ENCODE measurements around the gene TMEM259.
"Not testable (repeated sequence)": the region's sequence is repeated elsewhere in the genome, so short reads cannot be mapped to it uniquely, and the experiment has no call there.

Gene TMEM259

DNA sequence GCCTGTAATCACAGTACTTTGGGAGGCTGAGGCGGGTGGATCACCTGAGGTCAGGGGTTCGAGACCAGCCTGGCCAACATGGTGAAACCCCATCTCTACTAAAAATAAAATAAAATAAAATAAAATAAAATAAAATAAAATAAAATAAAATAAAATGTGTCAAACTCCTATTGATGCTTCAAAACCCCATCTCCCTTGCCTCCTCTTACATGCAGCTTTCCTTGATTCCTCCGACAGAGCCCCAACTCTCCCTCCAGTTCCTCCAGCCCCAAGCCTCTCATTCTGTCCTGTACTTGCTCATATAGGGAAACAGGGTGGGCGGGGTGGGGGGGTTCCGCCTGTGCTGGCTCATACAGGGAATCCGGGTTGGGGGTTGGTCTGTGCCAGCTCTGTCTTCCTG lies 4.2 kb upstream of the TMEM259 start:
- not testable (repeated sequence) for H3K18ac ChIP-seq (ENCODE audit: low read depth in 1 of 2, low read length in 2 of 2); H3K9ac ChIP-seq (ENCODE audit: low read length); H2BK15ac ChIP-seq (ENCODE audit: low read depth, poor library complexity, severe bottlenecking); DNase-seq; H3K4ac ChIP-seq (ENCODE audit: low read depth in 1 of 2, low read length in 2 of 2); H2AK5ac ChIP-seq (ENCODE audit: low read length, severe bottlenecking); H2BK5ac ChIP-seq (ENCODE audit: low read depth, low read length, poor library complexity, severe bottlenecking); H4K91ac ChIP-seq (ENCODE audit: low read length); H3K9me3 ChIP-seq (ENCODE audit: control insufficient read depth, low read length); H3K23ac ChIP-seq (ENCODE audit: low read length in 2 of 2); H3K4me3 ChIP-seq (ENCODE audit: insufficient read depth in 1 of 2, low read depth in 1 of 2, low read length in 2 of 2); H3K79me1 ChIP-seq (replicated peaks; ENCODE audit: low read length, poor library complexity, severe bottlenecking); H3K4me2 ChIP-seq (ENCODE audit: low read length, poor library complexity, severe bottlenecking); H2BK12ac ChIP-seq (ENCODE audit: low read length in 2 of 2); H3K14ac ChIP-seq (ENCODE audit: low read length in 2 of 2); H3K27me3 ChIP-seq (ENCODE audit: control insufficient read depth in 1 of 2, insufficient read depth in 1 of 2, low read length in 2 of 2); H2AFZ ChIP-seq (ENCODE audit: low read depth, low read length); H4K8ac ChIP-seq (ENCODE audit: low read length)
- Histone ChIP-seq H3K4me1 (ENCODE audit: control insufficient read depth, insufficient read depth, low read depth, low read length) (peaks cover 14% of the 10 kb centered on the region), H3K36me3 (ENCODE audit: control insufficient read depth in 1 of 2, insufficient read depth in 2 of 2, low read depth in 1 of 2, low read length in 2 of 2) (peaks cover 4 to 13% of the 10 kb centered on the region in 2 experiments), H3K27ac (ENCODE audit: low read length, poor library complexity, severe bottlenecking) (peak overlapping the region; percentile 100), H2BK120ac (ENCODE audit: low read depth, low read length) (peak overlapping the region; percentile 15)
- 88% methylated on average over 4 of the region's 6 CpGs for WGBS

GRCh38 chr19:1023883-1024188 lies 2.9 kb upstream of the TMEM259 start:
- H4K8ac ChIP-seq (ENCODE audit: low read length); H3K18ac ChIP-seq (ENCODE audit: low read depth in 1 of 2, low read length in 2 of 2); DNase-seq; H2BK5ac ChIP-seq (ENCODE audit: low read depth, low read length, poor library complexity, severe bottlenecking); H3K4me2 ChIP-seq (ENCODE audit: low read length, poor library complexity, severe bottlenecking); H4K91ac ChIP-seq (ENCODE audit: low read length); H2AFZ ChIP-seq (ENCODE audit: low read depth, low read length); H2BK120ac ChIP-seq (ENCODE audit: low read depth, low read length); H3K27me3 ChIP-seq (ENCODE audit: control insufficient read depth in 1 of 2, insufficient read depth in 1 of 2, low read length in 2 of 2); H3K4ac ChIP-seq (ENCODE audit: low read depth in 1 of 2, low read length in 2 of 2); H3K9me3 ChIP-seq (ENCODE audit: control insufficient read depth, low read length); H2BK12ac ChIP-seq (ENCODE audit: low read length in 2 of 2); H3K9ac ChIP-seq (ENCODE audit: low read length); H3K27ac ChIP-seq (ENCODE audit: low read length, poor library complexity, severe bottlenecking); H3K79me1 ChIP-seq (replicated peaks; ENCODE audit: low read length, poor library complexity, severe bottlenecking); H3K23ac ChIP-seq (ENCODE audit: low read length in 2 of 2); H2AK5ac ChIP-seq (ENCODE audit: low read length, severe bottlenecking); H3K4me3 ChIP-seq (ENCODE audit: insufficient read depth in 1 of 2, low read depth in 1 of 2, low read length in 2 of 2); H2BK15ac ChIP-seq (ENCODE audit: low read depth, poor library complexity, severe bottlenecking); H3K14ac ChIP-seq (ENCODE audit: low read length in 2 of 2): not testable (repeated sequence)
- peaks cover 21% of the 10 kb centered on the region for H3K4me1 ChIP-seq (ENCODE audit: control insufficient read depth, insufficient read depth, low read depth, low read length)
- WGBS = 96% methylated on average over 5 of the region's 5 CpGs
- H3K36me3 ChIP-seq (ENCODE audit: control insufficient read depth in 1 of 2, insufficient read depth in 2 of 2, low read depth in 1 of 2, low read length in 2 of 2) = peaks cover 0 to 15% of the 10 kb centered on the region in 2 experiments

- H3K14ac ChIP-seq (ENCODE audit: low read length in 2 of 2) = peak overlapping the region in 1 of 2 experiments; percentile 94
- H3K4me1 ChIP-seq (ENCODE audit: control insufficient read depth, insufficient read depth, low read depth, low read length) = peaks cover 51% of the 10 kb centered on the region
- no peak overlapping the region for H2AFZ ChIP-seq (ENCODE audit: low read depth, low read length)
- H3K4me2 ChIP-seq (ENCODE audit: low read length, poor library complexity, severe bottlenecking) = peak overlapping the region; percentile 96
- H3K36me3 ChIP-seq (ENCODE audit: control insufficient read depth in 1 of 2, insufficient read depth in 2 of 2, low read depth in 1 of 2, low read length in 2 of 2) = peaks cover 0 to 29% of the 10 kb centered on the region in 2 experiments
- H4K8ac ChIP-seq (ENCODE audit: low read length) = peak overlapping the region; percentile 80
- peak overlapping the region; percentile 84 for H2BK120ac ChIP-seq (ENCODE audit: low read depth, low read length)
- 6% methylated on average over 51 of the region's 60 CpGs for WGBS
- H3K9ac ChIP-seq (ENCODE audit: low read length) = peak overlapping the region; percentile 90
- peak overlapping the region; percentile 52 to 69 for H3K4ac ChIP-seq (ENCODE audit: low read depth in 1 of 2, low read length in 2 of 2)
- peak overlapping the region in 1 of 2 experiments; percentile 51 for H2BK12ac ChIP-seq (ENCODE audit: low read length in 2 of 2)
- H2BK15ac ChIP-seq (ENCODE audit: low read depth, poor library complexity, severe bottlenecking) = peak overlapping the region; percentile 56
- no peak for DNase-seq
- H3K23ac ChIP-seq (ENCODE audit: low read length in 2 of 2) = peak overlapping the region in 1 of 2 experiments; percentile 94
- peak overlapping the region; percentile 9 for H2BK5ac ChIP-seq (ENCODE audit: low read depth, low read length, poor library complexity, severe bottlenecking)
- peak overlapping the region; percentile 29 for H4K91ac ChIP-seq (ENCODE audit: low read length)
- H3K9me3 ChIP-seq (ENCODE audit: control insufficient read depth, low read length) = no peaks in the 10 kb centered on the region
- no peak overlapping the region for H2AK5ac ChIP-seq (ENCODE audit: low read length, severe bottlenecking)
- H3K4me3 ChIP-seq (ENCODE audit: insufficient read depth in 1 of 2, low read depth in 1 of 2, low read length in 2 of 2) = peak overlapping the region; percentile 73 to 96
- no peak overlapping the region for H3K27ac ChIP-seq (ENCODE audit: low read length, poor library complexity, severe bottlenecking)
- H3K79me1 ChIP-seq (replicated peaks; ENCODE audit: low read length, poor library complexity, severe bottlenecking) = no peaks in the 10 kb centered on the region
- peak overlapping the region; percentile 94 to 96 for H3K18ac ChIP-seq (ENCODE audit: low read depth in 1 of 2, low read length in 2 of 2)
- H3K27me3 ChIP-seq (ENCODE audit: control insufficient read depth in 1 of 2, insufficient read depth in 1 of 2, low read length in 2 of 2) = no peaks in the 10 kb centered on the region
Measured at GRCh38 chr19:1019980-1020867, 699 bp downstream of the TMEM259 start.

DNA sequence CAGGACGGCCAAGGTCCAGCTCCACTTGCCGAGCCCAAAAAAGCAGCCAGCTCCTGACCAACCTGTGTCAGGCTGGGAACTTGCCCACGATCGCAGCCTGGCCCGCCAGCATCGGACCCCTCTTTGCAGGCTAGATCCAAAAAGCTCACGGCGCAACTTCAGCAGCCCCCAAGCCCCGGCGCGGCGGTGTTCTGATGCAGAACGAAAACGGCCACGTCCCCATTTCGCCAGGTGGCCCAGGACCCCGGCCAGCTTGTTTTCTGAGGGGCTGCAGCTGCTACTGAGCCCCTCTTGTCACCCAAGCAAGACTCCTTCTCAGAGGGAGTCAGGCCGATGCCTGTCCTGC lies 1.3 kb downstream of the TMEM259 start:
- peaks cover 0 to 35% of the 10 kb centered on the region in 2 experiments for H3K36me3 ChIP-seq (ENCODE audit: control insufficient read depth in 1 of 2, insufficient read depth in 2 of 2, low read depth in 1 of 2, low read length in 2 of 2)
- DNase-seq = no peak
- H3K9ac ChIP-seq (ENCODE audit: low read length) = peak overlapping the region; percentile 90
- H3K9me3 ChIP-seq (ENCODE audit: control insufficient read depth, low read length) = no peaks in the 10 kb centered on the region
- H4K91ac ChIP-seq (ENCODE audit: low read length) = no peak overlapping the region
- no peak overlapping the region for H3K4ac ChIP-seq (ENCODE audit: low read depth in 1 of 2, low read length in 2 of 2)
- no peak overlapping the region for H2BK5ac ChIP-seq (ENCODE audit: low read depth, low read length, poor library complexity, severe bottlenecking)
- WGBS = 86% methylated on average over 18 of the region's 18 CpGs
- H3K14ac ChIP-seq (ENCODE audit: low read length in 2 of 2) = peak overlapping the region in 1 of 2 experiments; percentile 61
- no peaks in the 10 kb centered on the region for H3K79me1 ChIP-seq (replicated peaks; ENCODE audit: low read length, poor library complexity, severe bottlenecking)
- peak overlapping the region; percentile 96 for H3K4me2 ChIP-seq (ENCODE audit: low read length, poor library complexity, severe bottlenecking)
- H2BK12ac ChIP-seq (ENCODE audit: low read length in 2 of 2) = no peak overlapping the region
- no peaks in the 10 kb centered on the region for H3K27me3 ChIP-seq (ENCODE audit: control insufficient read depth in 1 of 2, insufficient read depth in 1 of 2, low read length in 2 of 2)
- peak overlapping the region; percentile 73 to 96 for H3K4me3 ChIP-seq (ENCODE audit: insufficient read depth in 1 of 2, low read depth in 1 of 2, low read length in 2 of 2)
- peaks cover 53% of the 10 kb centered on the region for H3K4me1 ChIP-seq (ENCODE audit: control insufficient read depth, insufficient read depth, low read depth, low read length)
- H3K18ac ChIP-seq (ENCODE audit: low read depth in 1 of 2, low read length in 2 of 2) = no peak overlapping the region
- no peak overlapping the region for H4K8ac ChIP-seq (ENCODE audit: low read length)
- peak overlapping the region in 1 of 2 experiments; percentile 46 for H3K23ac ChIP-seq (ENCODE audit: low read length in 2 of 2)
- H2AFZ ChIP-seq (ENCODE audit: low read depth, low read length) = no peak overlapping the region
- H3K27ac ChIP-seq (ENCODE audit: low read length, poor library complexity, severe bottlenecking) = no peak overlapping the region
- H2BK15ac ChIP-seq (ENCODE audit: low read depth, poor library complexity, severe bottlenecking) = no peak overlapping the region
- H2AK5ac ChIP-seq (ENCODE audit: low read length, severe bottlenecking) = no peak overlapping the region
- H2BK120ac ChIP-seq (ENCODE audit: low read depth, low read length) = no peak overlapping the region

All from mesenchymal stem cell (in vitro differentiated cells and primary cell).